H9 (cell line): ENCODE measurements around the gene TCTN3. TPM values are rescaled to one million over a fixed set of nuclear protein-coding genes. Genes with fewer than 3 reads are reported as not detected.

Source experiments
- DNase-seq: peaks from one replicate; pipeline ENCODE4 v3.0.0-alpha.2; 2017
- H2AFZ ChIP-seq: one replicate; pipeline ENCODE4 v1.6.1; 2013; ENCODE audit warnings: mild to moderate bottlenecking, low read length, control low read depth, moderate library complexity
- H2AK5ac ChIP-seq: 2 replicates; pipeline ENCODE4 v1.6.1; 2013; ENCODE audit warnings: low read length, control low read depth, mixed read lengths; ENCODE audit not compliant: insufficient read length
- H2BK120ac ChIP-seq: one replicate; pipeline ENCODE4 v1.6.1; 2013; ENCODE audit warnings: low read depth, mild to moderate bottlenecking, low read length, control low read depth, inconsistent platforms; ENCODE audit not compliant: poor library complexity, severe bottlenecking
- H2BK12ac ChIP-seq: 2 replicates; pipeline ENCODE4 v1.6.1; 2013; ENCODE audit warnings: low read length, control low read depth, mixed read lengths, low read depth; ENCODE audit not compliant: insufficient read length
- H2BK15ac ChIP-seq: 2 replicates; pipeline ENCODE4 v1.6.1; 2013; ENCODE audit warnings: low read depth, low read length, control low read depth
- H2BK20ac ChIP-seq: one replicate; pipeline ENCODE4 v1.6.1; 2013; ENCODE audit warnings: low read depth, mild to moderate bottlenecking, low read length, control low read depth, inconsistent platforms; ENCODE audit not compliant: poor library complexity, severe bottlenecking
- H2BK5ac ChIP-seq: 2 replicates; pipeline ENCODE4 v1.6.1; 2013; ENCODE audit warnings: low read length, control low read depth, mixed read lengths; ENCODE audit not compliant: insufficient read length
- H3K14ac ChIP-seq: 2 replicates; pipeline ENCODE4 v1.6.1; 2013; ENCODE audit warnings: low read length, control low read depth; ENCODE audit not compliant: insufficient read depth
- H3K18ac ChIP-seq: 2 replicates; pipeline ENCODE4 v1.6.1; 2013; ENCODE audit warnings: low read depth, mild to moderate bottlenecking, mixed read lengths, low read length, control low read depth; ENCODE audit not compliant: insufficient read length
- H3K23ac ChIP-seq: 2 replicates; pipeline ENCODE4 v1.6.1; 2013; ENCODE audit warnings: low read length, control low read depth, mixed read lengths, low read depth; ENCODE audit not compliant: insufficient read length
- H3K23me2 ChIP-seq: 2 replicates; pipeline ENCODE4 v1.6.1; 2013; ENCODE audit warnings: low read depth, mild to moderate bottlenecking, mixed read lengths, low read length, control low read depth; ENCODE audit not compliant: insufficient read length, poor library complexity, severe bottlenecking
- H3K27ac ChIP-seq: 2 replicates; pipeline ENCODE4 v1.5.1; 2013; ENCODE audit warnings: low read length, control low read depth, mixed read lengths, low read depth; ENCODE audit not compliant: insufficient read length
- H3K27me3 ChIP-seq: 2 replicates; pipeline ENCODE4 v1.6.1; 2013; ENCODE audit warnings: low read length, control low read depth, inconsistent platforms; ENCODE audit not compliant: insufficient read depth
- H3K4ac ChIP-seq: 2 replicates; pipeline ENCODE4 v1.6.1; 2013; ENCODE audit warnings: low read depth, mild to moderate bottlenecking, control low read depth, inconsistent platforms, low read length, moderate library complexity
- H3K4me1 ChIP-seq: 2 replicates; pipeline ENCODE4 v1.6.1; 2013; ENCODE audit warnings: low read length, control low read depth, inconsistent platforms; ENCODE audit not compliant: insufficient read depth
- H3K4me2 ChIP-seq: 2 replicates; pipeline ENCODE4 v1.6.1; 2013; ENCODE audit warnings: low read length, control low read depth, mixed read lengths; ENCODE audit not compliant: insufficient read length, insufficient read depth
- H3K56ac ChIP-seq: 2 replicates; pipeline ENCODE4 v1.6.1; 2013; ENCODE audit warnings: low read depth, mild to moderate bottlenecking, mixed read lengths, low read length, control low read depth; ENCODE audit not compliant: insufficient read length
- H3K79me1 ChIP-seq: 2 replicates; pipeline ENCODE4 v1.6.1; 2013; ENCODE audit warnings: low read depth, mild to moderate bottlenecking, moderate library complexity, low read length, control low read depth, inconsistent platforms; ENCODE audit not compliant: insufficient read depth, poor library complexity, severe bottlenecking
- H3K79me2 ChIP-seq: 2 replicates; pipeline ENCODE4 v1.6.1; 2013; ENCODE audit warnings: low read length, control low read depth, inconsistent platforms; ENCODE audit not compliant: insufficient read depth
- H3K9ac ChIP-seq: 2 replicates; pipeline ENCODE4 v1.6.1; 2013; ENCODE audit warnings: low read length, control low read depth, mixed read lengths; ENCODE audit not compliant: insufficient read length; ENCODE audit errors: extremely low read depth
- H3K9me3 ChIP-seq: one replicate; pipeline ENCODE4 v1.6.1; 2013; ENCODE audit warnings: low read depth, low read length, inconsistent platforms; ENCODE audit not compliant: control insufficient read depth
- H3T11ph ChIP-seq: one replicate; pipeline ENCODE4 v1.6.1; 2013; ENCODE audit warnings: mild to moderate bottlenecking, low read length, control low read depth, inconsistent platforms
- H4K20me1 ChIP-seq: one replicate; pipeline ENCODE4 v1.6.1; 2013; ENCODE audit not compliant: control insufficient read depth, insufficient read length, insufficient read depth
- H4K5ac ChIP-seq: 2 replicates; pipeline ENCODE4 v1.6.1; 2013; ENCODE audit warnings: low read depth, mild to moderate bottlenecking, mixed read lengths, low read length, control low read depth; ENCODE audit not compliant: insufficient read length
- H4K8ac ChIP-seq: replicated peaks from 2 replicates; pipeline ENCODE4 v1.6.1; 2013; ENCODE audit warnings: low read length, control low read depth, mixed read lengths, low read depth; ENCODE audit not compliant: insufficient read length
- H4K91ac ChIP-seq: 2 replicates; pipeline ENCODE4 v1.6.1; 2013; ENCODE audit warnings: low read depth, mild to moderate bottlenecking, moderate library complexity, mixed read lengths, low read length, control low read depth; ENCODE audit not compliant: insufficient read length
- H3K27ac Mint-ChIP-seq, 3 experiments: 2 replicates in 2 of 3; 3 replicates in 1 of 3; pipeline ENCODE4 v1.8.0; 2020 to 2021; ENCODE audit warnings: mixed read lengths in 3 of 3, mild to moderate bottlenecking in 1 of 3, moderate library complexity in 1 of 3
- H3K27me3 Mint-ChIP-seq: 2 replicates; pipeline ENCODE4 v1.8.0; 2021; ENCODE audit warnings: low read depth, mild to moderate bottlenecking, moderate library complexity, mixed read lengths
- H3K36me3 Mint-ChIP-seq, 3 experiments: 2 replicates in 2 of 3; 3 replicates in 1 of 3; pipeline ENCODE4 v1.8.0; 2020 to 2021; ENCODE audit warnings: low read depth in 3 of 3, mixed read lengths in 3 of 3; ENCODE audit not compliant: insufficient read depth in 1 of 3
- H3K4me1 Mint-ChIP-seq, 2 experiments: 2 replicates each; pipeline ENCODE4 v1.8.0; 2020; ENCODE audit warnings: mixed read lengths in 2 of 2
- H3K4me3 Mint-ChIP-seq, 2 experiments: 2 replicates in 1 of 2; 3 replicates in 1 of 2; pipeline ENCODE4 v1.8.0; 2020 to 2021; ENCODE audit warnings: mild to moderate bottlenecking in 2 of 2, mixed read lengths in 2 of 2, moderate library complexity in 1 of 2
- H3K9me3 Mint-ChIP-seq, 2 experiments: 2 replicates in 1 of 2; 3 replicates in 1 of 2; pipeline ENCODE4 v1.8.0; 2020; ENCODE audit warnings: mild to moderate bottlenecking in 2 of 2, mixed read lengths in 2 of 2, moderate library complexity in 1 of 2
- CTCF ChIP-seq: fragments of 200-600 bp; sonication (generic); conservative IDR thresholded peaks from 3 replicates; pipeline ENCODE4 v1.8.0; 2021; ENCODE audit warnings: antibody characterized with exemption, mild to moderate bottlenecking
- WGBS: extraction: QIAGEN DNeasy Blood & Tissue Kit; methylation state at CpG from one replicate; pipeline ENCODE4 v1.1.7; 2013; ENCODE audit warnings: missing lambda C conversion rate, low lambda C conversion rate, mixed read lengths; ENCODE audit not compliant: insufficient read length; ENCODE audit errors: extremely low coverage; 5-methylcytosine and 5-hydroxymethylcytosine counted together
- total RNA-seq: library from RNA; stranded (reverse); gene quantifications from 2 replicates; pipeline ENCODE4 v1.2.1, GENCODE V29; 2021

The TCTN3 gene
- total RNA-seq, 1 experiment from 2014 or later = 37.3 TPM

- no peaks in the 10 kb centered on the region; the same call in 1 of the 2 replicates for H3K27me3 Mint-ChIP-seq
- TF ChIP-seq CTCF = no peak
Measured at GRCh38 chr10:95663496-95663895, 30.2 kb downstream of the TCTN3 start.

More at GRCh38 chr10:95663496-95663895, 30.2 kb downstream of the TCTN3 start:
- no peak overlapping the region for H4K8ac ChIP-seq
- no peaks in the 10 kb centered on the region for H3K9me3 ChIP-seq
- H3K4me2 ChIP-seq = no peak overlapping the region
- no peak overlapping the region for H3T11ph ChIP-seq
- no peak overlapping the region for H3K23ac ChIP-seq
- H3K27me3 ChIP-seq = no peaks in the 10 kb centered on the region
- Mint-ChIP-seq H3K4me1 (peaks cover 0 to 3% of the 10 kb centered on the region in 2 experiments; a peak in 1 of 4 replicates), H3K9me3 (no peaks in the 10 kb centered on the region), H3K36me3 (peaks cover 0 to 9% (median 8%) of the 10 kb centered on the region in 3 experiments; a peak in 4 of 7 replicates), H3K27ac (no peak overlapping the region), H3K4me3 (no peak overlapping the region)
- H2BK12ac ChIP-seq = no peak overlapping the region
- no peak overlapping the region for H2BK120ac ChIP-seq
- no peak overlapping the region for H2BK5ac ChIP-seq
- H3K56ac ChIP-seq = no peak overlapping the region
- no peak overlapping the region for H2BK15ac ChIP-seq
- no peaks in the 10 kb centered on the region for H3K79me1 ChIP-seq
- H4K91ac ChIP-seq = no peak overlapping the region
- H2AK5ac ChIP-seq = no peak overlapping the region
- H4K5ac ChIP-seq = no peak overlapping the region
- no peak overlapping the region for H3K4ac ChIP-seq
- no peak overlapping the region for H3K14ac ChIP-seq
- H3K9ac ChIP-seq = no peak overlapping the region
- no peak overlapping the region for H2BK20ac ChIP-seq
- no peak overlapping the region for H3K18ac ChIP-seq
- H3K79me2 ChIP-seq = no peaks in the 10 kb centered on the region
- H3K23me2 ChIP-seq = no peaks in the 10 kb centered on the region
- no peaks in the 10 kb centered on the region for H4K20me1 ChIP-seq
- H3K27ac ChIP-seq = no peak overlapping the region
- no peaks in the 10 kb centered on the region for H3K4me1 ChIP-seq
- no CpG with 5 or more reads among the region's 1 CpG for WGBS
- DNase-seq = no peak
- H2AFZ ChIP-seq = no peak overlapping the region
